GM21360 (cell line): Measurements from ENCODE around the gene SRD5A3.
"Not testable (repeated sequence)": the region's sequence is repeated elsewhere in the genome, so short reads cannot be mapped to it uniquely, and the experiment has no call there.

Source experiments
- ATAC-seq: cut with Tn5 transposase; IDR thresholded peaks from one replicate; pipeline ENCODE4 v1.9.1; 2021; ENCODE audit warnings: mild to moderate bottlenecking, moderate library complexity; ENCODE audit not compliant: unreplicated experiment

Gene SRD5A3

DNA sequence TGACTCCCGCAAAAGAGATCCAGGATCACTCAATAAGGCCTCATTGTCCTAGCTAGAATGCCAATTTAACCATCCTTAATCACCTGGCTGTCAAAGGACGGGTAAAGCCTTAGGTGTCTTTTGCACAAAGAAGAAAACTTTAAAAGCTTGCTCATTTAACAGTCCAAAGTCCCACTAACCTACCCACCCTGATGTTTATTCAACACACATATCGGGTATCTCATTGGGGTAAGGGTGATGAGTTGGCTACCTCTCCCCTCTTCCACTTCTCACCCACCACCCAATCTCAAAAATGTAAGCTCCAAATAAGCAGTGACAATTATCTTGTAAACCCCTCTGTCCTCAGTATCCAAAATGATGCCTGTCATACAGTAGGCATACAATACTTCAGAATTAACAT is 988 bp upstream of the SRD5A3 start:
- no peak for ATAC-seq

DNA sequence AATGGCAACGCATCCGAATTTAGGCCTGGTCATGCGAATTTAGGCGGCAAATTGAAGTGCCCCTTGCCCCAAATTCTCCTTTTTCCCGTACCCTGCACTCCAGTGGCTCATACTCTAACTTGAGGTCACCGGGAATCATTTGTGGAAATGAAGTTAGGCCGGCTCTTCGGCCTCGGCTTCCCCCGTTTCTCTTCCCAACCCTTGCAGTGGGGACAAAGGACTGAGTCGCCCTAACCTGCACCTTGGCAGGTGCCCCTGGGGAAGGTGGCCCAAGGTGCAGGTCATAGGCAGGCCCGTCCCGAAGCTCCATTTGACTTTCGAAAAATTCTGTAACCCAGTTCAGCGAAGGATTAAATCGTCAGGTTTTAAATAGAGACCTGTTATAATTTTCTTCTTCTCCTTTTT is 811 bp downstream of the SRD5A3 start:
- no peak for ATAC-seq

DNA sequence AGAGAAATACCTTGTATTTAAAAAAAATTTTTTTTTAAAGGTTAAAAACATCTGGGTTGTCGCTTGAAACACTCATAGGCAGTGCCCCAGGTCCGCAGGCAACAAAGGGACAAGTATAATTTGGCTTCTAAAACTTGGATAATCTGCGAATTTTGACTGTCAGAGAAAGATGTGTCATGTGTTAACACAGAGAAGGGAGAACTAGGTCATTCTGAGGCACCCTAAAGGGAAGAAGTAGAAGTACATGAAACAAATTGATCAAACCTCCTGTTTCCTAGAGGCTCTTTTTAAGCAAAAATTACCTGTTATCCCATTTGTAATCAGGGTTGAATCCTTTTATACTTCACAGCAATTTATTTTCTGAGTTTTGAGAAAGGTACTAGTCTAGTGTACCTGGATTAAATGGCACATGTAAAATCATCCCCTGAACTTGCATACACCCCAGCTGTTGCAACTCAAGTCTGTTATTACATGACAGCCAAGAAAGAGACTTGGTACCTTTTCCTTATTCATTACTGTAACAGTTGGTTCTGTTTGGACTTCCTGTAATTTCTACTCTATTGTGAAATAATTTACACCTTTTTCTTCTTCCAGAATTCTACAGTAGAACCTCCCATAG is 1.7 kb downstream of the SRD5A3 start:
- ATAC-seq = no peak

DNA sequence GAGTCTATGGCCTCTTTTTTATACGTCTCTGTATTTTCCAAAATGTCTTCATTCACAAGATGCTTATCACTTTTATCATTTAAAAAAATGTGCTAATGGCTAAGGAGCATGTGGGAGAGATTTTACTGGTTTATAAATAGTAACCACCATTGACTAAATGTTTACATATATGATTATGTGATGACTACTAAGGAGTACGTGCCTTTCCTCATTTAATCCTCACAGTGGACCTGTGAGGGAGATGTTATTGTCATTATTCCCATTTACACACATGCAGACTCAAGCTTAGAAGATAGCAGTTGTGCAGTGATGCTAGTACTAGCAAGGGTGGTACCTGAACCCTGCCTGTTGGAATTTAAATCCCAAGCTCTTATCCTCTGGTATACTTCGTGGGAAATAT is 2.4 kb downstream of the SRD5A3 start:
- no peak for ATAC-seq

DNA sequence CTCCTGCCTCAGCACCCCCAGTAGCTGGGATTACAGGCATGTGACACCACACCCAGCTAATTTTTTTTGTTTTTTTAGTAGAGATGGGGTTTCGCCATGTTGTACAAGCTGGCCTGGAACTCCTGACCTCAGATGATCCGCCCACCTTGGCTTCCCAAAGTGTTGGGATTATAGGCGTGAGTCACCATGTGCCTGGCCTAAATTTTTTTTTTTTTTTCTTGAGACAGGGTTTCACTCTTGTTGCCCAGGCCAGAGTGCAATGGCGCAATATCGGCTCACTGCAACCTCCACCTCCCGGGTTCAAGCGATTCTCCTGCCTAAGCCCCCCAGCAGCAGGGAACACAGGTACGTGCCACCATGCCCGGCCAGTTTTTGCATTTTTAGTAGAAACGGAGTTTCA is 4.8 kb downstream of the SRD5A3 start:
- ATAC-seq = not testable (repeated sequence)

DNA sequence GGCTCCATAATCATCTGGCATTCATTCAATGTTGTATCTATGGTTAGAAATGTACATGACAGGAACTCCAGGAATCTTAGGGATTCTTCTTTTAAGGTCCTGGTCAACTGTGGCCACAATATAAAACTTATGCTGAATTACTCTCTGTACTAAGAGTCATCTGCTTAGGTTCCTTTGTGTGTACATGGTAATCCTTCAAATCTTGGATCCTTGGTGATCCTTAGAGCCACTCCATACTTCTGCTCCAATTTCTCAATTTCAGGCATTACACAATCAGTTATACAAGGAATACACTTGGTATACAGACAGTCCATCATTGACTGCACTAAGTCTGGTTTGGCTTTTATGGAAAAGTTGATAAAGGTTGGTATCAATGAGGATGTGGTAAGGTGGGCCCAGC is 5.8 kb downstream of the SRD5A3 start:
- no peak for ATAC-seq

DNA sequence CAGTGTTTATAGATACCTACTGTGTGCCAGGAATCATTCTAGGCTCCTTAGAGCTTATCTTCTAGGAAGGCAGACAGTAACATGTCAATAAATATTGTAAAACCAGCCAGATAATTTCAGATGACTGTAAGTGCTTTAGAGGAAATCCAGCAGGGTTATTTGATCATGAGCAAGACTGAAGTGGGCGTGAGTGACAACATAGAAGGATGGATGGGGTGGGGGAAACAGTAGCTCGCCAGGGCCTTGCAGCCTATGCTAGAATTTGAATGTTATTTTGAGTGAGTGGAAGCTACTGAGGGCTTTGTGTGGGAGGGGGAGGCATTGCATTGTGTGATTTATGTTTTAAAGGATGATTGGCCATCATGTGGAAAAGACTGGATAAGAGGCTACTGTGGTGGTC is 6.7 kb downstream of the SRD5A3 start:
- ATAC-seq = no peak

DNA sequence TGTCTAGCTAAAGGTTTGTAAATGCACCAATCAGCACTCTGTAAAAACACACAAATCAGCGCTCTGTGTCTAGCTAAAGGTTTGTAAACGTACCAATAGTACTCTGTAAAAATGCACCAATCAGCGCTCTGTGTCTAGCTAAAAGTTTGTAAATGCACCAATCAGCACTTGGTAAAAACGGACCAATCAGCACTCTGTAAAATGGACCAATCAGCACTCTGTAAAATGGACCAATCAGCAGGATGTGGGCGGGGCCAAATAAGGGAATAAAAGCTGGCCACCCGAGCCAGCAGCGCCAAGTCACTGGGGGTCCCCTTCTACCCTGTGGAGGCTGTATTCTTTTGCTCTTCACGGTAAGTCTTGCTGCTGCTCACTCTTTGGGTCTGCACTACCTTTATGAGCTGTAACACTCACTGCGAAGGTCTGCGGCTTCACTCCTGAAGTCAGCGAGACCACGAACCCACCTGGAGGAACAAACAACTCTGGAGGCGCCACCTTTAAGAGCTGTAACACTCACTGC is 7.2 kb downstream of the SRD5A3 start:
- ATAC-seq = not testable (repeated sequence)

DNA sequence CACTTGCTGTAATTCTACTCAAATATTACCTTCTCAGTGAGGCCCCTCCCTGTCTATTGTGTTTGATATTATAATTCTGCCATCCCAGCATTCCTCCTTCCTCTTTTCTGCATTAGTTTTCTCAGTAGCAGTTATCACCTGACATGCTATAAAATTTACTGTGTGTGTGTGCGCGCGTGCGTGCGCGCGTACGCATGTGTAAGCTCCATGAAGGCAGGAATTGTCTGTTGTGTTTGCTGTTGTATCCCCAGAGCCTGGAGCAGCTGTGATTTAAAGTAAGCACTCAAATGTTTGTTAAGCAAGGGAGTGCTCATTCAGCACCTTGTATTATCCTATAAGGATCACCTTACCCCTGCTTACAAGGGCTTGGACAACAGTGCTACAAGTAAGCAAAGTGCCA is 8.6 kb downstream of the SRD5A3 start:
- no peak for ATAC-seq

DNA sequence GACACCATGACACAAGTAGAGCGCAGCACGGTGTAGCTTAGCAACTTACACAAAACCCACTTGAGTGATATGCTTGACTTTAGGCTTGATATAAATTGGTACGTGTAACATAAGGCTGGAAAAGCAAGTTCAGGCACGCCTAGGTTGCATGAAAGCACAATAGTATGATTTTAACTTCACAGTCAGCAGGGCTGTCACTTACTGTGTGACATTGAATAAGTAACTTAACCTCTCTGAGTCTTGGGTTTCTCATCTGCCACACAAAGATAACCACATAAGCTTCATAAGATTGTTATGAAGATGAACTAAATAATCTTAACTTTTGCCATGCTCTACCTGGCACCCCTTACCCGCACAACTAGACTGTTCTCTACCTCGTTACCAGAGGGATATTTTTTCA is 9.5 kb downstream of the SRD5A3 start:
- ATAC-seq = no peak

DNA sequence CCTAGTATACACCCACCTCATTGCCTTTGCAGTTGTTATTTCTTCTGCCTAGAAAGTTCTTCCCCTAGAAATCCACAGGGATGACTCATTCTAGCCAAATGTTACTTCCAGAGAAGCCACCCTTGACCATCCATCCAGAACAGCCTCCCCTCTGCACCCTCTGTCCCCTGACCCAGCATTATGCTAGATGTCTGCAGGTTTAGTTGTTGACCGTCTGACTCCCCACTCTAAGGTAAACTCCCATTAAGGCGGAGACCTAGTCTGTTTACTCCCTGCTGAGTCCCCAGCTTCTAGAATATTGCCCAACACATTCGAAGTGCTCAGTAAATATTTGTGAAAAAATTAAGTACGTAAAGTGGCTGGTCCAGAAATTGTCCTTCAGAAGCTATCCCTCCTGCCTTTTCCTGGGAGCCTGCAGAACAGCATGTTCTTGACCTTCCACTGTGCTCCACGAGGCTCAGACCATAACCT is 11.0 kb downstream of the SRD5A3 start:
- ATAC-seq = no peak

DNA sequence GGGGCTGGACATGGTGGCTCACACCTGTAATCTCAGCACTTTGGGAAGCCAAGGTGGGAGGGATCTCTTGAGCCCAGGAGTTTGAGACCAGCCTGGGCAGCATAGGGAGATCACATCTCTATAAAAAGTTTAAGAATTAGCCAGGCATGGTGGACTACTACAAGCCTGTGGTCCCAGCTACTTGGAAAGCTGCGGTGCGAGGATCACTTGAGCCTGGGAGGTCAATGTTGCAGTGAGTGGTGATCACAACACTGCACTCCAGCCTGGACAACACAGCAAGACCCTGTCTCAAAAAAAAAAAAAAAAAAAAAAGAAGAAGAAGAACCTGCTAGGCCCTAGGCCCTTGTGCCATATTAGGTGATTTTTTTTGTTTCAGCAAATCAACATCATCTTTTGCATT is 12.2 kb downstream of the SRD5A3 start:
- no peak for ATAC-seq

DNA sequence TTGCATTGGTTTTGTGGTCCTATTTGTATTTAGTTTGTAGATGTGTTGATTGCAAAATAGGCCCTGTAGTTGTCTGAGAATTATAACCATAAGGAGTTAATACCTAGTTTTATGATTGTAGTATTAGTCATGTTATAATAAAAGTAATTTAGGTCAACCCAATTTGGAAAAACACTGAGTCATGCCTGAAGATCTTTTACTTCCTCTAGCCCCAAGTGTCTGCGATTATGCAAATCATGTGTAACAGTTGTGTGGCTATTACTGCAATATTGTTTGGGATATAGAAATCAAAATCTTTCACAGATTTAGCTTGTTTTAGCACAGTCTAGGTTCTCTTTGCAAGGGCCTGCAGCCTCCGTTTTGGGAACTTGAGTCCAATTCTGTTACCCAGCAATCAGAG is 12.6 kb downstream of the SRD5A3 start:
- ATAC-seq = peak; percentile 77

DNA sequence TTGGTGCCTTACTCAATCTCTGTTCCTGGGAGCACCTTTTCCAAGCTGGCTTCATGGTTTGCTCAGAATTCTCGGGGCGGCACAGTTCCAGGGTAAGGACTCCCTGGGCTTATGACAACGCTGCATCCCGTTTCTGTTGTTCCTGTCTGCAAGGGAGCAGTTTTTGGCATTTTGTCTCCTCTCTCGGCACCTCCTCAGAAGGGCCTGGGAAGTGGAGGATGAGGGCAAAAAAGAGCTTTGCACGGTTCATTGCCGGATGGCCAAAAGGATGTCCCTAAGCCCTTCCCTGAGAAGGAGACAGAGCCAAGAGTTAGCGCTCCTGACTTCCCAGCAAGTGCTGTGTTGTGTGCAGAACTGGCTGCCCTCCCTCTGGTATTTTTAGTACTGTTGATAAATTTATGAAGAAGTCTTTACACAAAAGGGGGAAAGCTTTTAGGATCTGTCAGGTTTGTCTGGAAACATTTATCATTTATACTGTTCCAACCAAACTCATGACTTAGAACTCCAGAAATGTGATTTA is 13.4 kb downstream of the SRD5A3 start:
- no peak for ATAC-seq

DNA sequence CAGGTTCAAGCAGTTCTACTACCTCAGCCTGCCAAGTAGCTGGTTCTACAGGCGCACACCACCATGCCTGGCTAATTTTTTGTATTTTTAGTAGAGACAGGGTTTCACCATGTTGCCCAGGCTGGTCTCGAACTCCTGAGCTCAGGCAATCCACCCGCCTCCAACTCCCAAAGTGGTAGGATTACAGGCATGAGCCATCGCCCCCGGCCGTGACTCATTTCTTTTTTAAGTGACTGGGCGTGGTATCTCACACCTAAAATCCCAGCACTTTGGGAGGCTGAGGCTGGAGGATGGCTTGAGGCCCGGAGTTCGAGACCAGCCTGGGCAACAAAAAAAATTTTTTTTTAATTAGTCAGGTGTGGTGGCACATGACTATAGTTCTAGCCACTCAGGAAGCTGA is 16.9 kb downstream of the SRD5A3 start:
- ATAC-seq = not testable (repeated sequence)

DNA sequence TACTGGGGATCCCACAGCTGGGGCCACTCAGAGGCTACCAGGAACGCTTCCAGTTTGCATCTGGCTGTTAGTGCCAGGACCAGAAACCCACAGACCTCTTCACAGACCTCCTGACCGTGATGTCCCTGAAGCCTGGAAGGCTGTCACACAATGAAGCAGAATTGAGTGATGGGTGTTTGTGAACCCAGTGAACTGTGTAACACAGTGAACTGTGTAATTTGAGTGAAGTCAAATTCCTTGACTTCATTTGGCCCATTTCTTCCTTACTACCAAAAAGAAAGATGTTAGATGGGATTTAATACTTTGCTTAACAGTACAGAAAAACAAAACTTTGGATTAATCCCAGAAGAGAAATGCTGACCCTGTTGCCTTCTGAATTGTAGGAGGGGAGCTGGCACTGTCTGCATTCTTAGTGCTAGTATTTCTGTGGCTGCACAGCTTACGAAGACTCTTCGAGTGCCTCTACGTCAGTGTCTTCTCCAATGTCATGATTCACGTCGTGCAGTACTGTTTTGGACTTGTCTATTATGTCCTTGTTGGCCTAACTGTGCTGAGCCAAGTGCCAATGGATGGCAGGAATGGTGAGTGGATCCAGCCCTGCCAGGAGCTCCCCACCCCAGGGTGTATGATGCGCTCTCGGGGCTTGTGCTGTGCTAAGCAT is 17.8 kb downstream of the SRD5A3 start:
- ATAC-seq = no peak

DNA sequence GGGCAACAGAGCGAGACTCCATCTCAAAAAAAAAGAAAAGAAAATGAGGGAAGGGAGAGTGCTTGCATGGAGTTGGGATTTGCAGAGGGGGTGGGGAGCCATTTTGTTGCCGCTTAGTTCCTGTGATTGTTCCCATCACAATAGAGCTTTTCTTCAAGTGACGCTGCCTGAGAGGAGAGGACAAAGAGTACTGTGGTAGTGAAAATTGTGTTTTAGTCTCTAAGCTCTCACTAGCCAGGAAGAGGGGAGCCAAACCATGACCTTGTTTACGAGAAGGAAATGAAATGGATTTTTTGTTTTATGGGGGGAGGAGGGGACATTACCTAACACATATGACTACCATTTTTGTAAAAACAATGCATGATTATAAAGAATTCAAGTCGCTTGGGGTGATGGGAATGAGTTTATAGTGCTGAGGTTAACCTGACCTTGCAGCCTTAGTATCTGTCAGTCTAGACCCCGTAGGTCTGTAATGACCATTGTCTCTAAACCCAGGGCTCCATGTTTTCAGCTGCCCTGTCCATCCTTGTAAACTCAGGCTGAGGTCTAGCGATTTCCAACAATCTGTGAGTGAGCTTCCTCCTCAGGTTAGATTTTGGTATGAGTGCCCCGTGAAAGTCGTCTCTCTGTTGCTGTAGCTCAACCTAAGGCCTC is 18.8 kb downstream of the SRD5A3 start:
- ATAC-seq = no peak

DNA sequence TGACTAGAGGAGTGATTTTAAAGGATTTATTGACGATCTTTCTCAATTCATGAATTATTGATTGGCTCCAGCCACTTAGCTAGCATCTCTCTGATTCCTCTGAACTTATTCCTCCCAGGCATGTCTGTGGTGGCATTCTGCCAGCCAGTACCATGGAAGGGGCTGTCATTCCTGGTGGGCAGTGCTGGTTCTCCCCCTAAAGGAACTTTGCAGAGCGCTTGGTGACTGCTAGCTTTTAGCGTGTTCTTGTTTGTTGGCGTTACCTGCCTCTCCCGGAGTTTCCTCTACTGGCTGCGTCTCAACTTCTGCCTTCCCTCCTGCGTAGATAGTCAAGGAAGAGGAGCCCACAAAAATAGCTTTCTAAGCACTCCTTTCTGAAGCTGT is 19.3 kb downstream of the SRD5A3 start:
- no peak for ATAC-seq

DNA sequence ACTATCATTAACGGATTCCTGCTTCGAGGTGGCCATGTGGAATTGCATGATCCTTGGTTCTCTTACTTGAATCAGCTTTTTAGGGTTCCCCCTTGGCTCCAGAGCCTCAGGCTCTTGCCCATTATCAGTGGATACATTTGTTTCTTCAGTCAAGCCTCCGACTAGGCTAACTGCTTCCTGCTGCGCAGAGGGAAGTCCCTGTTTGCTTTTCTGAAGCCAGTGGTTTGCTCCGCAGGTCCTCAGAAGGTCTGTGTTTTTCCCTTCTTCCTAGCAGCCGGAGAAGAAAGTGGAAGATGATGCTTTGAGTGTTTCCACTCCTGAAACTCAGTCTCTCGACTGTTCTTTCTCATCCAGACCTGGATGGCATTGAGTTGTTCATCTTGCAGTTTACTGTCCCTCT is 20.6 kb downstream of the SRD5A3 start:
- no peak for ATAC-seq

DNA sequence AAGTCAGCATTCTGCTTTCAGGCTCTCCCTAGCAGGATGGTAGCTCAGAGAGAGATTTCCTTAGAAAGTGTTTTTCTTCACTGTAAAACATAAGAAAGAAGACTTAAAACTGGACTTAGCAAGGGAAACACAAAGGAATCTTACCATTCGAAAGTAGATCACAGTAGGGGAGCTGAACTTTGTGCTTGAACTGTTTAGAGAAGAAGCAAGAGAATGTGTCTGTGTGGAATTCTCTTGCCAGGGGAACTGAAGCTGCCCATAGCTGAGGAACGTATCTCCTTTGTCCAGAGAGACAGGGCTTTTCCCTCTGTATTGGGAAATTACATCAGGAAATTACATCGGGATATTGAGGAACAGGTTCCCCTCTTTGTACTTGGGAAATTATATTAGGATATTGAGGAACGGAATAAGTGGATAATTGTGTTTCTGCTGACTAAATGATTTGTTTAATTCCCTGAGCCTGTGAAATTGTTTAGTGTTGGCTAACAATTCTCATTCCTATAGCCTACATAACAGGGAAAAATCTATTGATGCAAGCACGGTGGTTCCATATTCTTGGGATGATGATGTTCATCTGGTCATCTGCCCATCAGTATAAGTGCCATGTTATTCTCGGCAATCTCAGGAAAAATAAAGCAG is 21.2 kb downstream of the SRD5A3 start:
- no peak for ATAC-seq

DNA sequence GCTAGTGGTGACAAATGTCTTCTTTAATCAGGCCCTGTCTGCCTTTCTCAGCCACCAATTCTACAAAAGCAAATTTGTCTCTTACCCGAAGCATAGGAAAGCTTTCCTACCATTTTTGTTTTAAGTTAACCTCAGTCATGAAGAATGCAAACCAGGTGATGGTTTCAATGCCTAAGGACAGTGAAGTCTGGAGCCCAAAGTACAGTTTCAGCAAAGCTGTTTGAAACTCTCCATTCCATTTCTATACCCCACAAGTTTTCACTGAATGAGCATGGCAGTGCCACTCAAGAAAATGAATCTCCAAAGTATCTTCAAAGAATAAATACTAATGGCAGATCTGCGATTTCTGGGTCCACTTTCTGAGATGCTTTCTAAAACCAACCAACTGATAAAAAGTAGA is 23.9 kb downstream of the SRD5A3 start:
- ATAC-seq = no peak
